ENCODE data around the gene RIN1. TPM values are rescaled to one million over a fixed set of nuclear protein-coding genes. Genes with fewer than 3 reads are reported as not detected.

Gene RIN1
- total RNA-seq, 2 donors from 2014 or later = 12.8 to 16.9 TPM

DNA sequence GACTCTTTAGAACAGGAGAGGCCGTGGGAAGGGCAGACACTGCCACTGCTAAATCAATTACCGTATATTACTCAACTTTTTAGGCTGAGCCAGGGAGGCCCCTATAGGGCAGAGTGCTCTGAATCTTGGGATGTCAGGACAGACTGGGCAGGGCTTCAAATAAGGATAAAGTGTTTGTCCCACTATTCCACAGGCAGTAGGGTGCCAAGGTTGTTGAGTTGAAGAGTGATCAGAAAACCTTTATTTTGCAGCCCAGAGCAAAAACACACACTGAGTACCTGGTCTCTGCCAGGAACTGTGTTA, 12.8 kb upstream of the RIN1 start:
- intact Hi-C loops (cut with DNase I) = no loop called here
- H3K4me3 ChIP-seq = no peak overlapping the region
- no peaks in the 10 kb centered on the region for H3K27me3 ChIP-seq (replicated peaks; ENCODE audit: insufficient read depth)
- H3K4me1 ChIP-seq (replicated peaks) = peaks cover 11% of the 10 kb centered on the region
- H3K9me3 ChIP-seq = no peaks in the 10 kb centered on the region
- TF ChIP-seq, protein P1, sequence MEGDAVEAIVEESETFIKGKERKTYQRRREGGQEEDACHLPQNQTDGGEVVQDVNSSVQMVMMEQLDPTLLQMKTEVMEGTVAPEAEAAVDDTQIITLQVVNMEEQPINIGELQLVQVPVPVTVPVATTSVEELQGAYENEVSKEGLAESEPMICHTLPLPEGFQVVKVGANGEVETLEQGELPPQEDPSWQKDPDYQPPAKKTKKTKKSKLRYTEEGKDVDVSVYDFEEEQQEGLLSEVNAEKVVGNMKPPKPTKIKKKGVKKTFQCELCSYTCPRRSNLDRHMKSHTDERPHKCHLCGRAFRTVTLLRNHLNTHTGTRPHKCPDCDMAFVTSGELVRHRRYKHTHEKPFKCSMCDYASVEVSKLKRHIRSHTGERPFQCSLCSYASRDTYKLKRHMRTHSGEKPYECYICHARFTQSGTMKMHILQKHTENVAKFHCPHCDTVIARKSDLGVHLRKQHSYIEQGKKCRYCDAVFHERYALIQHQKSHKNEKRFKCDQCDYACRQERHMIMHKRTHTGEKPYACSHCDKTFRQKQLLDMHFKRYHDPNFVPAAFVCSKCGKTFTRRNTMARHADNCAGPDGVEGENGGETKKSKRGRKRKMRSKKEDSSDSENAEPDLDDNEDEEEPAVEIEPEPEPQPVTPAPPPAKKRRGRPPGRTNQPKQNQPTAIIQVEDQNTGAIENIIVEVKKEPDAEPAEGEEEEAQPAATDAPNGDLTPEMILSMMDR (IDR thresholded peaks at IDR 0.05) = no peak
- TF ChIP-seq POLR2A (IDR thresholded peaks at IDR 0.05) (no peak), POLR2AphosphoS5 (IDR thresholded peaks at IDR 0.05) (no peak)
- no peak for DNase-seq (ENCODE audit: low spot score)
- H3K27ac ChIP-seq = no peak overlapping the region
- no peaks in the 10 kb centered on the region for H3K36me3 ChIP-seq
- WGBS = 73% methylated on average over 2 of the region's 2 CpGs

DNA sequence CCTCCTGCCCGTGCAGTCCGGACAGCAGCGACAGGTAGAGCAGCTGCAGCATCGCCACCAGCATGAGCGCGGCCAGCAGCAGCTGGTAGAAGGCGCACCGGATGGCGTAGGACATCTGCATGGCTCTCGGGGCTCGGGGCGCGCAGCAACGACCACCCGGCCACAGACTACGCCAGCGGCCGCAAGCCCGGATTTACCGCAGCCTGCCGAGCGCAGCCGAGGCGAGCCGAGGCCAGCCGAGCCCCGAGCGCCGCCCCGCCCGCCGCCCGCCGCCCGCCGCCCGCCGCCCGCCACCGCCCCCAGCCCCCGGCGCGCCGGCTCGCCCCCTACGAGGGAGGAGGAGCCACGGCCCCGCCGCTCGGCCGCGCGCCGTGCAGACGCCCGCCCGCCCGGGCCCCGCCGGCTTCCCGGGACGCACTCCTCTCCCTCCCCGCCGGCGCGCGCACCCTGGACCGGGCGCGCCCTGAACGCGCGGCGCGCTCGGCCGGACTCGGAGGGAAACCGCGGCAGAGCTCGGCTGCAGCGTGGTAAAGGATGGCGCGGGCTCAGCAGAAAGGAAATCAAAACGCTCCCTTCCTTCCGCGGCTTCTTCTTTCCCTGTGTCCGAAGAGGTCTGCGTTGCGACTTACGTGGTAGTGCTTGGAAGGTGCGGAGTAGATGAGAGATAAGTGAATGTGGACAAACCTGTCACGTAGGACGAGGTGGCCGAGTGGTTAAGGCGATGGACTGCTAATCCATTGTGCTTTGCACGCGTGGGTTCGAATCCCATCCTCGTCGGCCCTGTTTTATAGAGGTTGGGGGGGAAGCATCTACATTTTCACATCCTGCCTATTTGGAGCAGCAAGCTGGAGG, 11.4 kb upstream of the RIN1 start, which contains the start of gene B4GAT1:
Gene B4GAT1, minus strand, starts transcription at position 205 of the 852 bp plus-strand sequence. Its CDS starts 84 bp downstream, at position 121.
- WGBS = under 1% methylated on average over 50 of the region's 101 CpGs
- intact Hi-C loops (cut with DNase I) = no loop called here
- H3K9me3 ChIP-seq = no peaks in the 10 kb centered on the region
- H3K4me3 ChIP-seq = peak within 1 kb of the TSS; percentile 75 to 87
- no peaks in the 10 kb centered on the region for H3K27me3 ChIP-seq (replicated peaks; ENCODE audit: insufficient read depth)
- H3K36me3 ChIP-seq = no peaks in the 10 kb centered on the region
- peak within 1 kb of the TSS; percentile 90 to 92 for H3K27ac ChIP-seq
- TF ChIP-seq, protein P1 (IDR thresholded peaks at IDR 0.05) = no peak
- TF ChIP-seq POLR2AphosphoS5 (IDR thresholded peaks at IDR 0.05) = peak; percentile 91
- peak; percentile 53 for TF ChIP-seq POLR2A (IDR thresholded peaks at IDR 0.05)
- peaks cover 13% of the 10 kb centered on the region for H3K4me1 ChIP-seq (replicated peaks)
- peak; percentile 93 for DNase-seq (ENCODE audit: low spot score)

DNA sequence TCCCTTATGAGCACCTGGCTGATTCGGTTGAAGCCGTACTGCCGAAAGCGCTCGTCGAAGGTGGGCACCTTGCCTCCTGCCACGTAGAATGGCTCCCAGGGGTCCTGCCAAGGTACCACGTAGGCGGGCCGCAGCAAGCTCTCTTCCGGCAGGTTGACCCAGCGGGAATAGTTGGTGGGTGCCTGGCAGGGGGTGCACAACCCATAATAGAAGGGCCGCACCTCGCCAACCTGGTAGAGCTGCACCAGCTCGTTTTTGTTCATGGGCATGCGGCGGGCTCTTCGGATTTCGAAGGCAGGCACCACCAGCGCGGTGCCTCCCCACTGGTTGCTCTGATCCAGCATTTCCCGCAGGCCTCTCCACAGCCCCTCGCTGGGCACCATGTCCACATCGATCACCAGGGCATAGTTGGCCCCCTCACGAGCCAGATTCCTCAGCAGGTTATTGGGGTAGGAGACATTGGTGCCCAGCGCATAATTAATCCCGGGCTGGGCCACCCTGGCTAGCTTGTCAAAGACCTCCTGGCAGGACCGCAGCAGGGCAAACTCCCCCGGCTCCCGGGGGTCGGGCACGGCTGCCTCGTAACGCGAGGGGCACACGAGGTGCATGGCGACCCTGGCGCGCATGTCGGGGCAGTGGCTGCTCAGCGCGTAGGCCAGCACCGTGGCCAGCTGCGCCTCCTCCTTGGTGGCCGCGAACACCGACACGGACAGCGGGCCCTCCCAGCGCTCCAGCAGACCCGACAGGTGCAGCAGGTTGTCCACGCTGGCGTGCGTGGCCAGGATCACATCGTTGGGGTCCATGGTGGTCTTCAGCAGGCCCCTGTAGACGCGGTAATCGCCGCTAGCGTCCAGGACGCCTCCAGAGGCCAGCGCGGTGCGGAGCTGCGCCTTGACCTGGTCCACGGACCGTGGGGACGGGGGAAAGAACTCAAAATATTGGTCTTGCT, 10.5 kb upstream of the RIN1 start:
- 28% methylated on average over 53 of the region's 68 CpGs for WGBS
- intact Hi-C loops (cut with DNase I) = no loop called here
- Histone ChIP-seq H3K27ac (peak overlapping the region; percentile 90 to 92), H3K4me1 (replicated peaks) (peaks cover 13% of the 10 kb centered on the region), H3K27me3 (replicated peaks; ENCODE audit: insufficient read depth) (no peaks in the 10 kb centered on the region), H3K9me3 (no peaks in the 10 kb centered on the region), H3K4me3 (peak overlapping the region; percentile 75 to 87), H3K36me3 (peaks cover under 1 to 1% of the 10 kb centered on the region in 2 donors)
- no peak for DNase-seq (ENCODE audit: low spot score)
- TF ChIP-seq POLR2A (IDR thresholded peaks at IDR 0.05) = no peak
- no peak for TF ChIP-seq POLR2AphosphoS5 (IDR thresholded peaks at IDR 0.05)
- TF ChIP-seq, protein P1 (IDR thresholded peaks at IDR 0.05) = no peak

DNA sequence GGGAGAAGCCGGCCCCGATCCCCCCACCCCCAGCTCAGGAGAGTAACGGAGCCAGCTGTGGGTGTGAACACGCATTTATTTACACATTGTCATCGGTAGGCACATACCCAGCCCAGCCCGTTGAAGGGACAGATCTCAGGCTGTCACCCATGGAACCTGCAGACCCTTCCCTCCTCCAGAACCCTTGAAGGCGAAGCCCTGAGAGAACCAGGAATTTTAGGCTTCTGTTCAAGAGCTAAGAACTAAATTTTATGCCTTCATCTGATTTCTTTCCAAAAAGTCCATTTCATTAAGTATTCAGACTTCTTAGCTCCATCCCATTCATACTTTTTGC, 9.0 kb upstream of the RIN1 start:
- intact Hi-C loops (cut with DNase I) = no loop called here

More for the DNA sequence above, 9.0 kb upstream of the RIN1 start:
- 2% methylated on average over 7 of the region's 7 CpGs for WGBS
- peak overlapping the region; percentile 66 to 70 for H3K27ac ChIP-seq
- peaks cover 6 to 16% of the 10 kb centered on the region in 2 donors for H3K36me3 ChIP-seq
- DNase-seq (ENCODE audit: low spot score) = no peak
- no peaks in the 10 kb centered on the region for H3K27me3 ChIP-seq (replicated peaks; ENCODE audit: insufficient read depth)
- H3K9me3 ChIP-seq = no peaks in the 10 kb centered on the region
- peak overlapping the region; percentile 75 to 94 for H3K4me3 ChIP-seq
- TF ChIP-seq POLR2AphosphoS5 (IDR thresholded peaks at IDR 0.05) (no peak), POLR2A (IDR thresholded peaks at IDR 0.05) (no peak)
- TF ChIP-seq, protein P1 (IDR thresholded peaks at IDR 0.05) = no peak
- H3K4me1 ChIP-seq (replicated peaks) = peaks cover 13% of the 10 kb centered on the region

Measured in prostate gland (tissue), 2 donors.